Endothelial cell of umbilical vein (primary cell): Measurements from ENCODE around the gene CTSH.

ENCODE experiments used
- EZH2 ChIP-seq: IDR thresholded peaks from 2 replicates; pipeline ENCODE4 v1.6.1; 2012; ENCODE audit warnings: borderline replicate concordance, low read depth, mild to moderate bottlenecking, moderate library complexity, low read length, inconsistent platforms; ENCODE audit not compliant: severe bottlenecking
- GATA2 ChIP-seq: IDR thresholded peaks from 2 replicates; pipeline ENCODE4 v1.7.0; 2011; ENCODE audit warnings: low read depth, mild to moderate bottlenecking, moderate library complexity, mixed read lengths, low read length; ENCODE audit not compliant: insufficient read length, insufficient read depth
- JUN ChIP-seq: IDR thresholded peaks from 2 replicates; pipeline ENCODE4 v1.6.1; 2011; ENCODE audit warnings: borderline replicate concordance, low read depth; ENCODE audit not compliant: insufficient read length, insufficient read depth
- MYC ChIP-seq: IDR thresholded peaks from one replicate; pipeline ENCODE4 v1.6.1; 2011; ENCODE audit warnings: mild to moderate bottlenecking, low read depth, low read length
- POLR2A ChIP-seq: IDR thresholded peaks from 2 replicates; pipeline ENCODE4 v1.6.1; 2012; ENCODE audit warnings: low read depth, mild to moderate bottlenecking, control low read depth, low read length
- POLR2AphosphoS5 ChIP-seq: IDR thresholded peaks from 2 replicates; pipeline ENCODE4 v1.6.1; 2012; ENCODE audit warnings: low read depth, mild to moderate bottlenecking, control low read depth, low read length, moderate library complexity; ENCODE audit not compliant: insufficient read depth
- TF ChIP-seq, protein P1 (sequence below), 2 donors: IDR thresholded peaks; 1 replicate in 1 of 2; 2 replicates in 1 of 2; pipeline ENCODE4 v1.5.1; 2011; ENCODE audit warnings: low read length in 2 of 2, mild to moderate bottlenecking in 2 of 2, moderate library complexity in 2 of 2, control low read depth in 1 of 2, inconsistent platforms in 1 of 2, low read depth in 1 of 2; ENCODE audit not compliant: insufficient read depth in 1 of 2; ENCODE audit errors: extremely low read depth in 1 of 2
- TF ChIP-seq, protein P2 (sequence below): IDR thresholded peaks from 2 replicates; pipeline ENCODE4 v1.6.1; 2011; ENCODE audit not compliant: insufficient read depth, insufficient read length

DNA sequence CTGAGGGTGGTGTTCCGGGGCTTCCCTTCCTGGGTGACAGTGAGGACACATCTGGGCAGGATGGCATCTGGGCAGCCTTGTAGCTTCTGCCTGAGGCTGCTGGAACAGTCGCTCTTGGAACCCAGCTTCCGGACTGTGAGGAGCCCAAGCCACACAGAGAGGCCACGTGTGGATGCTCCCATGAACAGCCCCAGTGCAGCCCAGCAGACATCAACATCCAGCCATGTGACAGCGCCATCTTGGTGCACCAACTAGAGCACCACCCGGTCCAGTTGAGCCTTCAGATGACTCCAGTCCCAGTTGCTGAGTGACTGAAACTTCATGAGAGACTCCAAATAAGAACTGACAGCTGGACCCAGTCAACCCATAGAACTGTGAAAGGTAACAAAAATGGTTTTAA lies 15.5 kb upstream of the CTSH start:
- TF ChIP-seq, protein P1, sequence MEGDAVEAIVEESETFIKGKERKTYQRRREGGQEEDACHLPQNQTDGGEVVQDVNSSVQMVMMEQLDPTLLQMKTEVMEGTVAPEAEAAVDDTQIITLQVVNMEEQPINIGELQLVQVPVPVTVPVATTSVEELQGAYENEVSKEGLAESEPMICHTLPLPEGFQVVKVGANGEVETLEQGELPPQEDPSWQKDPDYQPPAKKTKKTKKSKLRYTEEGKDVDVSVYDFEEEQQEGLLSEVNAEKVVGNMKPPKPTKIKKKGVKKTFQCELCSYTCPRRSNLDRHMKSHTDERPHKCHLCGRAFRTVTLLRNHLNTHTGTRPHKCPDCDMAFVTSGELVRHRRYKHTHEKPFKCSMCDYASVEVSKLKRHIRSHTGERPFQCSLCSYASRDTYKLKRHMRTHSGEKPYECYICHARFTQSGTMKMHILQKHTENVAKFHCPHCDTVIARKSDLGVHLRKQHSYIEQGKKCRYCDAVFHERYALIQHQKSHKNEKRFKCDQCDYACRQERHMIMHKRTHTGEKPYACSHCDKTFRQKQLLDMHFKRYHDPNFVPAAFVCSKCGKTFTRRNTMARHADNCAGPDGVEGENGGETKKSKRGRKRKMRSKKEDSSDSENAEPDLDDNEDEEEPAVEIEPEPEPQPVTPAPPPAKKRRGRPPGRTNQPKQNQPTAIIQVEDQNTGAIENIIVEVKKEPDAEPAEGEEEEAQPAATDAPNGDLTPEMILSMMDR (IDR thresholded peaks at IDR 0.05; ENCODE audit: extremely low read depth in 1 of 2, insufficient read depth in 1 of 2, low read depth in 1 of 2, low read length in 2 of 2): no peak
- TF ChIP-seq, protein P2, sequence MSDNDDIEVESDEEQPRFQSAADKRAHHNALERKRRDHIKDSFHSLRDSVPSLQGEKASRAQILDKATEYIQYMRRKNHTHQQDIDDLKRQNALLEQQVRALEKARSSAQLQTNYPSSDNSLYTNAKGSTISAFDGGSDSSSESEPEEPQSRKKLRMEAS: no peak
- TF ChIP-seq EZH2 (no peak), POLR2A (no peak), POLR2AphosphoS5 (no peak), GATA2 (no peak), JUN (no peak), MYC (no peak)
